GM18907 (cell line): ENCODE measurements around the gene TET1.
"Not testable (repeated sequence)": the region's sequence is repeated elsewhere in the genome, so short reads cannot be mapped to it uniquely, and the experiment has no call there.

Source experiments
- ATAC-seq: cut with Tn5 transposase; IDR thresholded peaks from one replicate; pipeline ENCODE4 v1.9.1; 2021; ENCODE audit warnings: mild to moderate bottlenecking, moderate library complexity; ENCODE audit not compliant: unreplicated experiment

The TET1 gene

GRCh38 chr10:68606918-68607317 lies 46.8 kb downstream of the TET1 start:
- no peak for ATAC-seq

GRCh38 chr10:68610023-68610422 lies 49.9 kb downstream of the TET1 start:
- ATAC-seq: not testable (repeated sequence)

- no peak for ATAC-seq
These were observed 51.1 kb downstream of the TET1 start for GRCh38 chr10:68611227-68611626.

GRCh38 chr10:68613974-68614373 lies 53.8 kb downstream of the TET1 start:
- not testable (repeated sequence) for ATAC-seq

- not testable (repeated sequence) for ATAC-seq
These were observed 57.6 kb downstream of the TET1 start for GRCh38 chr10:68617691-68618090.

- ATAC-seq: no peak
These were observed 58.1 kb downstream of the TET1 start for GRCh38 chr10:68618234-68618633.

GRCh38 chr10:68619595-68619994 lies 59.5 kb downstream of the TET1 start:
- ATAC-seq: no peak

- ATAC-seq: no peak
These were observed 65.3 kb downstream of the TET1 start for GRCh38 chr10:68625316-68625921.

- ATAC-seq: no peak
These were observed 68.5 kb downstream of the TET1 start for GRCh38 chr10:68628576-68629127.

- ATAC-seq: not testable (repeated sequence)
These were observed 72.1 kb downstream of the TET1 start for GRCh38 chr10:68632271-68632560.

GRCh38 chr10:68633281-68633680 lies 73.1 kb downstream of the TET1 start:
- ATAC-seq: no peak

- ATAC-seq: no peak
These were observed 73.8 kb downstream of the TET1 start for GRCh38 chr10:68633816-68634466.

- no peak for ATAC-seq
These were observed 76.2 kb downstream of the TET1 start for GRCh38 chr10:68636335-68636734.

- not testable (repeated sequence) for ATAC-seq
These were observed 83.4 kb downstream of the TET1 start for GRCh38 chr10:68643550-68643949.

GRCh38 chr10:68647672-68648341 lies 87.7 kb downstream of the TET1 start:
- no peak for ATAC-seq

GRCh38 chr10:68655620-68656126 lies 95.5 kb downstream of the TET1 start:
- no peak for ATAC-seq

- ATAC-seq: no peak
These were observed 105.7 kb downstream of the TET1 start for GRCh38 chr10:68665841-68666240.

- no peak for ATAC-seq
These were observed 106.2 kb downstream of the TET1 start for GRCh38 chr10:68666280-68666760.

GRCh38 chr10:68668231-68668630 lies 108.1 kb downstream of the TET1 start:
- no peak for ATAC-seq

- ATAC-seq: no peak
These were observed 108.8 kb downstream of the TET1 start for GRCh38 chr10:68668972-68669371.

- ATAC-seq: no peak
These were observed 124.3 kb downstream of the TET1 start for GRCh38 chr10:68684413-68684812.

- no peak for ATAC-seq
These were observed 135.9 kb downstream of the TET1 start for GRCh38 chr10:68696018-68696417.
